ENCODE results near the gene CCNY. TPM values are rescaled to one million over a fixed set of nuclear protein-coding genes. Genes with fewer than 3 reads are reported as not detected.

Gene CCNY
- total RNA-seq, 1 donor from 2014 or later, result 81.1 TPM

DNA sequence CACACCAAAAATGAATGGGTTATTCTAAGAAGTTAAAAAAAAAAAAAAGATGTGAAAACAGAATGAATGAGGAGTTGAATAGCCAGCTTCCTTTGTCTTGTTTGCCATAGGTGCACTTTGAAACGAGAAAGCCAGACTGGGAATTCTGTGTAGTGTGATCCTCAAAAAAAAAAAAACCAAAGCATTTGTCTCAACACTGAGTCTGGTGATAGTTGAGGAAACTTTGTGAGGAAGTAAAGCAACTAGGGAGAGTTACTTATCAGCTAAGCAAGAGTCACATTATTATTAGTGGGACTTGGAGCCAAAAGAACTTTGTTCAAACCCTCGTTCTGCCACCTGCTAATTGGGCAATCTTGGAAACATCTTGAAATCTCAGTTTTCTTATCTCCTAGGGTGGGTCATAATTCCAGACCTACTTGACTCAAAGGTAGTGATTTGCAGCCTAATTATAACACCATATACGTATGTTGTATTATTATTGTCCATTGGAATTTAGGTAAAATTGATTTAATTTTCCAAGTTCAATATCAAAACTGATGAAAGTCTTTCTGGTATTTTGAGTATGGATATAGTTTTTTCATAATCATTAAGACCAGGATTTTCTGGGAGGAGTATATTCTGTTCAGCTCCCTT lies 169.0 kb downstream of the CCNY start:
- H3K27me3 ChIP-seq (ENCODE audit: low read depth), result no peaks in the 10 kb centered on the region
- DNase-seq, result no peak
- peaks cover 77% of the 10 kb centered on the region for H3K4me1 ChIP-seq
- H3K9me3 ChIP-seq (replicated peaks), result no peaks in the 10 kb centered on the region
- H3K36me3 ChIP-seq, result no peaks in the 10 kb centered on the region
- H3K27ac ChIP-seq (replicated peaks), result no peak overlapping the region
- intact Hi-C loops (cut with micrococcal nuclease), result no loop called here
- TF ChIP-seq, protein P1, sequence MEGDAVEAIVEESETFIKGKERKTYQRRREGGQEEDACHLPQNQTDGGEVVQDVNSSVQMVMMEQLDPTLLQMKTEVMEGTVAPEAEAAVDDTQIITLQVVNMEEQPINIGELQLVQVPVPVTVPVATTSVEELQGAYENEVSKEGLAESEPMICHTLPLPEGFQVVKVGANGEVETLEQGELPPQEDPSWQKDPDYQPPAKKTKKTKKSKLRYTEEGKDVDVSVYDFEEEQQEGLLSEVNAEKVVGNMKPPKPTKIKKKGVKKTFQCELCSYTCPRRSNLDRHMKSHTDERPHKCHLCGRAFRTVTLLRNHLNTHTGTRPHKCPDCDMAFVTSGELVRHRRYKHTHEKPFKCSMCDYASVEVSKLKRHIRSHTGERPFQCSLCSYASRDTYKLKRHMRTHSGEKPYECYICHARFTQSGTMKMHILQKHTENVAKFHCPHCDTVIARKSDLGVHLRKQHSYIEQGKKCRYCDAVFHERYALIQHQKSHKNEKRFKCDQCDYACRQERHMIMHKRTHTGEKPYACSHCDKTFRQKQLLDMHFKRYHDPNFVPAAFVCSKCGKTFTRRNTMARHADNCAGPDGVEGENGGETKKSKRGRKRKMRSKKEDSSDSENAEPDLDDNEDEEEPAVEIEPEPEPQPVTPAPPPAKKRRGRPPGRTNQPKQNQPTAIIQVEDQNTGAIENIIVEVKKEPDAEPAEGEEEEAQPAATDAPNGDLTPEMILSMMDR (IDR thresholded peaks at IDR 0.05; ENCODE audit: borderline replicate concordance), result no peak
- no peak overlapping the region for H3K4me3 ChIP-seq

DNA sequence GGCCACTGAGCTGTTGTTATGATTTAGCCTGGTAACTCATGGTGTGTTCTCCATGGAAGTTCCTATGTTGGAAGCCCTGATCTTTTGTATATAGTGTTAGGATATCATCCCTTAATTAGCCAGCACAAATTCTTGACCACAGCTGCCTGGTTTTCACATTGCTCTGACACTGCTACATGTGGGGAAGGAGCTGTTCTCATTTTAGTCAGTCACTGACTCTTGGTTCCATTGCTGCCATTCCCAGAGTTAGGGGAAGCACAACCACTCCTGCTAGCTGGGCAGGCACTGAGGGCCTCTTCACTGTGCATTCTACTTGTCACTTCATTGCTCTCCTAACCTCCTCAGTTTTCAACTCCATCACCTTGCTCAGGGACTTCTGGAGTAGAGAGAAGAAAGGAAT lies 170.4 kb downstream of the CCNY start:
- no peaks in the 10 kb centered on the region for H3K27me3 ChIP-seq (ENCODE audit: low read depth)

DNA sequence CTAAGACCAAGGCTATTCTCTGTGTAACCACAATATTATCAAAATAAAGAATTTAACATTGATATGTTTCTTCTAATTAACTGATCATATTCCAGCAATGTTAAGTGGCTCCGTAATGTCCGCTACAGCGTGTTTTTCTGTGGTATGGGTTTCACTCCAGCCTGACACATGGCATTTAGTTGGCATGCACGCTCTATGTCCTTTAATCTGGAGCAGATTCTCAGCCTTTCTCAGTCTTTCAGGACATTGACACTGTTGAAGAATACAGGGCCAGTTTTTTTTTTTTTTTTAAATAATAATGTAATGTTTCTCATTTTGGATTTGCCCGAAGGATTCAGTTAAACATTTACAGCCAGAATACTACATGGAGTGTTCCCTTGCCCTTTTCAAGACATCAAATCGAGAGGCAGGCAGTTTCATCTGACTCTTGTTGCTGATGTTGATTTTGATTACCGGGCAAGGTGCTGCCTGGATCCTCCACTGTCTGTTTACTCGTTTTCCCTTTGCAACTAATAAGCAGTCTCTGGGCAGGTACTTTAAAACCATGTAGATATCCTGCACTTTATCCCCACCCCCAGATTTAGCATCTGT lies 171.3 kb downstream of the CCNY start:
- no peaks in the 10 kb centered on the region for H3K27me3 ChIP-seq (ENCODE audit: low read depth)
- TF ChIP-seq, protein P1 (IDR thresholded peaks at IDR 0.05; ENCODE audit: borderline replicate concordance), result no peak
- no peak for DNase-seq
- no peak overlapping the region for H3K4me3 ChIP-seq
- intact Hi-C loops (cut with micrococcal nuclease), result no loop called here
- no peak overlapping the region for H3K27ac ChIP-seq (replicated peaks)
- H3K36me3 ChIP-seq, result no peaks in the 10 kb centered on the region
- H3K4me1 ChIP-seq, result peaks cover 59% of the 10 kb centered on the region
- no peaks in the 10 kb centered on the region for H3K9me3 ChIP-seq (replicated peaks)

More for the DNA sequence above, 170.4 kb downstream of the CCNY start:
- Histone ChIP-seq H3K36me3 (no peaks in the 10 kb centered on the region), H3K27ac (replicated peaks) (no peak overlapping the region), H3K4me3 (no peak overlapping the region), H3K4me1 (peaks cover 64% of the 10 kb centered on the region), H3K9me3 (replicated peaks) (no peaks in the 10 kb centered on the region)
- no peak for DNase-seq
- intact Hi-C loops (cut with micrococcal nuclease), result no loop called here
- TF ChIP-seq, protein P1 (IDR thresholded peaks at IDR 0.05; ENCODE audit: borderline replicate concordance), result no peak

DNA sequence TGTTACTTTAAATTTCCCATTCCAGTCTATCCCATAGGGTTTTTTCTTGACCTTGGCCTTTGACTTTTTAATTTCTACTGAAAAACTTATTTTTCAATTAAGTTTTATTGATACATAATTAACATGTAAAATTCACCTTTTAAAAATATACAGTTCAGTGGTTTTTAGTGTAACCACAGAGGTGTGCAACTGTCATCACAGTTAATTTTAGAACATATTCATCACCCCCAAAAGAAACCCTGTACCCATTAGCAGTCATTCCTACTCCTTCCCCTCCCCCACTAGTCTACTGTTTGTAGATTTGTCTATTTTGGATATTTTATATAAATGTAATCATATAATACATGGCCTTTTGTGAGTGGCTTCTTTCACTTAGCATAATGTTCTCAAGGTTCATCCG lies 172.3 kb downstream of the CCNY start:
- Histone ChIP-seq H3K4me1 (peaks cover 49% of the 10 kb centered on the region), H3K9me3 (replicated peaks) (no peaks in the 10 kb centered on the region), H3K36me3 (no peaks in the 10 kb centered on the region), H3K4me3 (no peak overlapping the region), H3K27ac (replicated peaks) (no peak overlapping the region), H3K27me3 (ENCODE audit: low read depth) (no peaks in the 10 kb centered on the region)
- TF ChIP-seq, protein P1 (IDR thresholded peaks at IDR 0.05; ENCODE audit: borderline replicate concordance), result no peak
- DNase-seq, result no peak
- intact Hi-C loops (cut with micrococcal nuclease), result no loop called here

DNA sequence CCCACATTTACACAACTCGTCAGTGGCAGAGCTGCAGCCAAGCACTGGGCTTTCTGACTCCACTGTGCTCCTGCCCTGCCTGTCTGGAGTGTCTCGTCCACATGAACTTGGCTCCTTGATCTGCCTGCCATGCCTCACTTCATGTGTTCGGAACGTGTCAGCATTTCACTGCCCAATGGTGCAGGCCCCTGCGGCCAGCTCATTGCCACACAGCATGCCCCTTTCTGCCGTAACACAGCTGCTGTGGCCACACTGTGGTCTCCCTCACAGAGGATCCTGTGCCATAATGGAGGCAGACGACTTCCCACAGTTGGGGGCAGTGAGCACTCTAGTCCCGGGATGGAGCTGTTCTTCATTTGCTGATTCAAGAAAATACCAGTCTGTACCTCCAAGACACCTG lies 174.6 kb downstream of the CCNY start:
- H3K36me3 ChIP-seq, result no peaks in the 10 kb centered on the region
- intact Hi-C loops (cut with micrococcal nuclease), result no loop called here
- DNase-seq, result no peak
- H3K9me3 ChIP-seq (replicated peaks), result no peaks in the 10 kb centered on the region
- H3K4me3 ChIP-seq, result no peak overlapping the region
- TF ChIP-seq, protein P1 (IDR thresholded peaks at IDR 0.05; ENCODE audit: borderline replicate concordance), result no peak
- no peaks in the 10 kb centered on the region for H3K27me3 ChIP-seq (ENCODE audit: low read depth)
- peaks cover 44% of the 10 kb centered on the region for H3K4me1 ChIP-seq
- no peak overlapping the region for H3K27ac ChIP-seq (replicated peaks)

Measured in left ventricle myocardium inferior (tissue), 1 donor.